HG03354 (cell line): Measurements from ENCODE around the gene GPR153.
A peak's percentile ranks its signal among the peaks of the same experiment; 100 is the strongest.

Experiments used
- ATAC-seq: cut with Tn5 transposase; IDR thresholded peaks from one replicate; pipeline ENCODE4 v1.9.1; 2021; ENCODE audit warnings: mild to moderate bottlenecking; ENCODE audit not compliant: unreplicated experiment, poor library complexity, severe bottlenecking

Gene GPR153

DNA sequence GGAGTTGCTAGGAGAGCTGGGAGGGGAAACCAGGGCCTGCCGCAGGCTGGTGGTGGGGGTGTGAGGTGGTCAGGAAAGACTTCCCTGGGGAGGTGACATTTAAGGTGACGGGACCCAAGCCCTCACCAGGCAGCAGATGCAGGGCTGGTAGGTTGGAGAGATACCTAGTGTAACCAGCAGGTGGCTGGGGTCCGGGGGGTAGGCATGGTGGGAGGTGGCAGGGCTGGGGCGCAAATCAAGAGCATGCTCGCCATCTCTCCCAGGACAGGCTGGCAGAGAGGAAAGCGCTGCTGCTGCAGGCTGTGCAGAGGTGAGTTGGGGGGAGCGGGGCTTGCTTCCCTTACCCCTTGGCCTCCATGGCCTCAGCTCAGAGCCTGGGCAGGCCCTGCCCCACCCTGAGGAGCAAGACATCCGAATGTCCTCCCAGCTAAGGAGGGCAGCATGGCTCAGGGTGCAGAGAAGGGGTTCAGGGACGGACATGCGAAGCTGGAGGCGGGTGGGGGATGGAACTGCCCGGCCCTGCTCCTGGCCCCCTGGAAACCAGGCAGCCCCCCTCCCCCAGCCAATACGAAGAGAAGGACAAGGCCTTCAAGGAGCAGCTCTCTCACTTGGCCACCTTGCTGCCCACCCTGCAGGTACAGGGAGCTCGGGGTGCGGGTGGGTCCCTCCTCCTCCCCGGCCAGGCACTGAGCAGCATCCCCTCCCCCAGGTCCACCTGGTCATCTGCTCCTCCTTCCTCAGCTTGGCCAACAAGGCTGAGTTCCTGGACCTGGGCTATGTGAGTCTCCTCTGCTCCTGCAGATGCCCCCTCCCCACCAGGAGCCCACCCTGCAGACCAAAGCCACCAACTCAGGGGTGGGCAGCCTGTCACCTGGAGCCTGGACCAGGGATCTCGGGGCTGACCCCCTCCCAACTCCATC lies 51.0 kb downstream of the GPR153 start:
- no peak for ATAC-seq

DNA sequence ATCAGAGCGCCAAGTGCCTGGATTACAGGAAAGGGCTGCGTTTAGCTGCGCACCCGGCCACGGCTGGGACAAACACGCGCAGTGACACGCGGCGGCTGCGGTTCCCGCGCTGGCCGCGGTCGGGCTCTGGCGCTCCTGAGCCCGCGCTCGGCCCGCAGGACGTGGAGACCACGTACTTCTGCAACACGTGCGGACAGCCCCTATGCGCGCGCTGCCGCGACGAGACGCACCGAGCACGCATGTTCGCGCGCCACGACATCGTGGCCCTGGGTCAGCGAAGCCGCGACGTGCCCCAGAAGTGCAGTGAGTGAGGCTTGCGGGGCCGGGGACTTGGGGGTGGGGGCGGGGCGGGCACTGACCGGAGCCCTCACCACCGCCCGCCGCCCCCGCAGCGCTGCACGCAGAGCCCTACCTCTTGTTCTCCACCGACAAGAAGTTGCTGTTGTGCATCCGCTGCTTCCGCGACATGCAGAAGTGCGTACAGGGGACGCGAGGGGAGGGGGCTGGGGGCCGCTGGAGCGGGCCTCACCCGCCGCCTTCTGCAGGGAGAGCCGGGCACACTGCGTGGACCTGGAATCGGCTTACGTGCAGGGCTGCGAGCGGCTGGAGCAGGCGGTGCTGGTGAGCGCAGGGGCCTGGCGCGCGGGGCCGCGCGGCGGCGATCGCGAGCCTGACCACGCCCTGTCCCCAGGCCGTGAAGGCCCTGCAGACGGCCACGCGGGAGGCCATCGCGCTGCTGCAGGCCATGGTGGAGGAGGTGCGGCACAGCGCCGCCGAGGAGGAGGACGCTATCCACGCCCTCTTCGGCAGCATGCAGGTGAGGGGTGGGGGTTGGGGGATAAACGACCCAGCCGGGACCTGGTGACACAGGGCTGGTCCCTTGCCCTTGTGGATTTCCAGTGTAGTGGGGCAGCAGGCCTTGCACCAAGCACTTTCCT lies 51.9 kb downstream of the GPR153 start:
- no peak for ATAC-seq

DNA sequence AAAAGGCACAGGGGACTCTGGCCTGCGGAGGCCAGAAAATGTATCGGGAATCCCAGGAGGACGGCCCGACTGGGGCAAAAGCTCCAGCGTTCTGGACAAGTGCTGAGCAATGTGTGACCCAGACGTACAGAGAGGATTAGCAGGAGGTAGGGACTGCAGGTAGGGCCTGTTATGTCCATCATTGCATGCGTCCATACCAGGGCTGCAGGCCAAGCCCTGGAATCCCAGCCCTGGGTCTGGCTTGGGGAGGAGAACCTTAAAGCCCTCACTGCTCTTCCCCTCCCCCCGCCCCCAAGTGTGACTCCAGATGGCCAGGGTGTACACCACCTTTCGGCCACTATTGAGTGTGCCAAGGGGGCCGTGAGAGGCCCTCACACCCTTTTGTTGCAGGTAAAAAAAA lies 53.0 kb downstream of the GPR153 start:
- no peak for ATAC-seq

DNA sequence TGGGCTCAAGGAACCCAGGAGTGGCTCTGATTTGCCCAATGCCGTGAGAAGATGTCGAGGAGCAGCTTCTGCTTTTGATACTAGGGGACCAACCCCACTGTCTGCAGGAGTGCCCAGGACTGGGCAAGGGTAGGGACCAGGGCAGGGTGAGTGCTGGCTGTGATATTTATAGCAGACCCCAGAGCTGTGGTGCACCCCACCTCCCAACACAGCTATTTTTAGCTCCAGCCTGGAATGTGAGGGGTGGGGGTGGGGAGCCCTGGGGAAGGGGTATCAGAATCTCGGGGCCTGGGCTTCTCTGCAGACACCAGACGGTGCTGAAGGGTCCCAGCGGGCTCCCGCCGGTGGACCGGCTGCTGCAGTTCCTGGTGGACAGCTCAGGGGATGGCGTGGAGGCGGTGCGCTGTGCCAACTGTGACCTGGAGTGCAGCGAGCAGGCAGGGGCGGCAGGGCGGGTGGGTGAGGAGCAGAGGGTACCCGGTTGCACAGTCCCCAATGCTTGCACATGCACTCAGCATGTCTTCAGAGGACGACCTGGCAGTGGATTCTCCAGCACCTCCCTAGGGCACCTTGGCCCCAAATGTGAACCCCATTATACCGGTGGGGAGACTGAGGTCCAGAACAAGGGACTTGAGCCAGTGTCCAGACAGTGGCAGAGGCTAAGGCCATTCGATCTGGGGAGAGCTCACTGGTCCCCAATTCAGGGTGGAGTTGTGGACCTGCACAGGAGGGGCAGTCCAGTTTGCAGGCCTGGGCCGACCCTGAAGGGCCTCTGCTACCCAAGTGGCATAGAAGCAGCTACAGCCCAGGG lies 53.6 kb downstream of the GPR153 start:
- ATAC-seq, result no peak

DNA sequence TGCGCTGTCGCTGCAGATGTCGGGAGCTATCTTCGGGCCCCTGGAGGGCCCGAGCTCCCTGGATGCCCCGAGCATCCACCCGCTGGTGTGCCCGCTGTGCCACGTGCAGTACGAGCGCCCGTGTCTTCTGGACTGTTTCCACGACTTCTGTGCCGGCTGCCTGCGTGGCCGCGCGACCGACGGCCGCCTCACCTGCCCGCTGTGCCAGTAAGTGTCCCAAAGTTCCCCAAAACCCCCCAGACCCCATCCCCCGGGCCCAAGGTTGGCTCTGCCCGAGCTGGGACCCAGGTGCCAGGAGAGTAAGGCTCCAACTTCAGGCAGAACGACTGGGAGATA lies 54.4 kb downstream of the GPR153 start:
- ATAC-seq, result no peak

DNA sequence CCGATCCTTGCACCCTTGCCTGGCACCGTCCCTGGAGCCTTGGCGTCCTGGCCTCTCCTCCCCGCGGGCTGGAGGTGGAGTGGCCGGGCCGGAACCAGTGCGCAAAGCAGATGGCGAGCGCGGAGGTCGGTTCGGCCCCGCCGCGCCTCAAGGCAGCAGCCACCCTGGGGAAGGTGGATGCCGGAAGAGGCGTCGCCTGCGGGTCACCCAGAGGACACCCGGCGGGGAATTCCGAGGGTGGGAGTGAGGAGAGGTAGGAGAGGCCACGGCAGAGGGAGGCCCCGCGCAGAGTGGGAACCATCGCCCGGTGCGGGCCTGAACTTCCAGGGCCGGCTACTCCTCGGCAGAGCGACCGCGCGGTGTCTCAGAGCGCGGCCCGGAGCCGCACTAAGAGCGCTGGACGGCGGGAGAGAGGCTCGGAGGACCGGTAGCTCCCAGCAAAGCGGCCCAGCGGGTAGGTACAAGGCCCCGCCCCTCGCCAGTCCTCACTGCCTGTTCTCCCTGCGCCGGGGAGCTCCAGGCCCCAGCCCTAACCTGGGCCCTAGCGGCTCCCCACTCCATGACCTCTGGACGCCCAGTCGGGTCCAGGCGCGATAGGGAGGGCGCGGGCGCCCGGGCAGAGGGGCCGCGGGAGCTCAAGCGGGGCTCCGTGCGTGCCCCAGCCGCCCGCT lies 54.9 kb downstream of the GPR153 start, which contains the start of gene RNF207:
TSS of gene RNF207 (plus strand) at position 271 of the 671 bp plus-strand sequence. CDS start 417 bp downstream, outside the sequence.
- peak; percentile 58 for ATAC-seq

DNA sequence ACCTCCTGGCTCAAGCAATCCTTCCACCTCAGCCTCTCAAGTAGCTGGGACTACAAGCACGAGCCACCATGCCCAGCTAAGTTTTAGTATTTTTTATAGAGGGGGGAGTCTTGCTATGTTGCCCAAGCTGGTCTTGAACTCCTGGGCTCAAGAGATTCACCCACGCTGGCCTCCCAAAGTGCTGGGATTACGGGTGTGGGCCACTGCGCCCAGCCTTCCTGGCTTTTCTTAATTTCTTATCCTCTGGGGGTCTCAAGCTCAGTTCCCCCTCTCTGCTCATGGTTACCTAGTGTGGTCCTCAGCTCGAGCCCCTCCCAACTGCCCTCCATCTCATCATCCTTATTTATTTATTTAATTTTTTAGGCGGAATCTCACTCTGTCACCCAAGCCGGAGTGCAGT lies 58.6 kb downstream of the GPR153 start:
- ATAC-seq, result no peak

DNA sequence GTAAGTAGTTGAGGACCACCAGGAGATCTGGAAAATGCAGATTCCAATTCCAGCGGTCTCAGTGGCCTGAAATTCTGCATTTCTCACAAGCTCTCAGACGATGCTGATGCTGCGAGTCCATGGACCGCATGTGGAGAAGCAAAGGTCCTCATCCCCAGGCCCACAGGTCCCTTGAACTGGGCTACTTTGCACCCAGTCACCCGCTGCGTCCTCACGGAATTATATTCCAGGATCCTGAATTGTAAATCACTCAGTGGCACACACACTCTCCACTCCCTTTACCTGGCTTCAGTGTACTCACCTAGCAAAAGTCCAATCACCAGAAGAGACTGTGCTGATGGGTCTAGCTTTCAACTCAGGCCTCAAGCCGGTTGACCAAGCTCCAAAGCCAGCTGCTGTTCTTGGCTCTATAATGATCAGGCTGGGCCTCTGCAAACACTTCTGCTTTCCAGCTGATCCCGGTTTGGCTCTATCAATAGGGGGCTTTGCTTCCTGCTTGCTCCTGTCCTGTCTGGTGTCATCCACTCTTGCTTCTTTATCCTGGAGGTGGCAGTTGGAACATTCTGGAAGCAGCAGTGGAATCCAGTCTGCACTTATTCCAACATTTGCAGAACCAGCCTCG lies 60.6 kb downstream of the GPR153 start:
- no peak for ATAC-seq

DNA sequence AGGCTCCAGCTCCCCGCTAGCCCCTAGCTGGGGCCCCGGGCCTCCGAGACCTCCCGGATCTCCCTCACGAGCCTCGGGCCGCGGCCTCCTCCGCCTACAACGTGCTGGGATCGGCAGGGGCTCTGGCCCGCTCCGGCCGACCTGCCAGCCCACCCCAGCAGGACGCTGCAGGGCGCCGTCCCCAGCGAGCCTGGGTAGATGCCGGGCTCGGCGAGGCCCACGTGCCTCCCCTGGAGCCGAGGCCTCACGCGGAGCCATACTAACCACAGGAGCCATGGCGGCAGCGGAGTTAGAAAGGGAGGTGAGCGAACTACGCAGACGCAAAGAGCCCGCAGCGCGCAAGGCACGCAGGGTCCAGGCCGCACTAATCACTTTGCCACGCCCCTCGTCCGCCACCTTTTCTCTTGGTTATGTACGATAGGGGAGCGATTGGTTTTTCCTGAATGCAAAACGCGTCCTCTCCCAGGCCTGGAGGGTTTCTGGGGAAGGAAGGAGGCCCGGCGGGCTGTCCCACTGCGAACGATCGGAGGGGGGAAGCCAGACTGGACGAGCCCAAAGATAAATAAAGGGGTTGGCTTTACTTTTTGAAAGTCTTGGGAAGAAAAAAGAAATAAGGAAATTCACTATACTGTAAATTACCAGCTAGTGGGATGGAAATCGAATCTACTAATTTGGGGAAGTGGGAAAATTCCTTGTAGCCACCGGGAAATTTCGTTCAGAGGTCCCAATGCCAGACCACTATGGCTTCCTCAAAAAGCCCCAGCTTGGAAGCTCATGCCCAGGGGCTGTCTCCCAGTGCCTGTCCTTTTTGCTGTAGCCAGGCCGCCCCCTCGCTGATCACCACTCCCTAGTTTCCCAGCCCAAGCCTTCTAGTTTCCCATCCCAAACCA lies 61.4 kb downstream of the GPR153 start, which contains the start of gene RPL22:
TSS of gene RPL22 (minus strand) at position 298 of the 890 bp plus-strand sequence. CDS start at position 276, 22 bp downstream.
- ATAC-seq, result peak; percentile 97

DNA sequence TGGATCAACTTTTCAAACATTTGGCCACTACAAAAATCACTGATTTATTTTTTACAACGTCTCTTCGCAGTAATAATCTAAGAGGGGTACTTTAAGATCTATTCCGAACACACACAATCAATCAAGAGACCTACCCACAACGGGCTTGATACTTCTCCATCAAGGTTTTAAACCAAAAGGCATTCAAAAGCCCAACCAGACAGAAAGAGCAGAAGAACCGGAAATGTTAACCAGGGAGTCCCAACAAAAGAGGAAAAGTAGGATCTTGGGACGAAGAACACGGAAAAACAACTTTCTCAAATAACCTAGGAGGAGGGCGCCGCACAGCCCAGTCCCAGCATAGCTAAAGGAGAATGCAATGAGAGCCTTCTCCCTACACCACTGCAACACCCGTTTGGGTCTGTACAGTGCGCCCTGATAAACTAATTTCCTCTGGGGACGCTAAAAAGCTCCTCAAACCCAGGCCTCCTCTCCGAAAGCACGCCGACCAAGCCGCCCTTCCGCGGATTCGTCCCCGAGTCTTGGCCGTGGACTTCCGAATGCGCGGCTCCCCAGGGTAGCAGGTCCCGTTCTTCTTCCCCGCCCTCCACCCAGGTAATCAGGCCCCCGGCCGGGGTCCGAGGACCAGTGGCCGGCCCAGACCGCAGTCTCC lies 62.1 kb downstream of the GPR153 start:
- ATAC-seq, result peak; percentile 36

DNA sequence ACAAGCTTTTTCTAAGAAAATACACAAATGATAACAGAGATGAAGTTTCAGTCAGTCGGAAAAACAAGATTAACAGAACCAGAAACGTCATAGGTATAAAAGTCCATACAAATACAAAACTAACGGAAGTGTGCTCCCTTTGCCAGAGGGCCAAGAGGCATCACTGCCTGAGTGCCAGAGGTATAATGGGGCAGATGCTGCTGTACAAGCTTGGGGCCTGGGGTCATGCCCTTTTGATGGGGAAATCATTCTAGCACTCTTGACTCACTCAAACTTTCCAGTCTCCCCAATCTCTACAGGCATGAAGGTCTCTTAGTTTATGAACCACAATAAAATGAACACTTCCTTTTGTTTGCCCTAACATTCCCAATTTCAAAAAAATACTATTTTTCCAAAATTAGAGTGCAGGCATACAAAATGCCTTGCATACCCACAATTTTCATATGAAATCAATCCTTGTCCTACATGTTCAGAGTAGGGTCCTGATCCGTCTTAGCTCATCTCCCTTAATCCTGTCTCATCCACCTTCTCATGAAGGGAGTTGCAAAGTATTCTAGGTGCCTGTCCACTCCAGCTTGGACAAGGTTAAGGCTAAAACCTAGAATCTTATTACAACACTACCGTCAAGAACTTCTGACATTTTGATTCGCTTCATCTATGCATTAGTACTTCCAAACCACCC lies 63.0 kb downstream of the GPR153 start:
- no peak for ATAC-seq
